ENCODE results near the gene CT45A9. TPM values are rescaled to one million over a fixed set of nuclear protein-coding genes. Genes with fewer than 3 reads are reported as not detected.
"Not testable (repeated sequence)": the region's sequence is repeated elsewhere in the genome, so short reads cannot be mapped to it uniquely, and the experiment has no call there.

CT45A9 gene
- total RNA-seq (not detected), polyA plus RNA-seq (not detected)

- H3K9me3 Mint-ChIP-seq; H3K4me1 Mint-ChIP-seq; H3K27me3 ChIP-seq (ENCODE audit: insufficient read depth, low read length, poor library complexity, severe bottlenecking); DNase-seq; H3K4me1 ChIP-seq (ENCODE audit: insufficient read depth, low read length); H3K27me3 Mint-ChIP-seq; POLR2A ChIA-PET; CTCF ChIA-PET; H3K27ac ChIP-seq (ENCODE audit: low read depth, low read length); H3K36me3 ChIP-seq (ENCODE audit: insufficient read depth, low read length); H3K27ac Mint-ChIP-seq; H3K9me3 ChIP-seq (ENCODE audit: low read length); H3K36me3 Mint-ChIP-seq; H3K4me3 ChIP-seq (ENCODE audit: low read length); H3K4me3 Mint-ChIP-seq: not testable (repeated sequence)
Measured at GRCh38 chrX:135871712-135872111, at the start of gene CT45A9. Gene CT45A9, minus strand, starts transcription at chrX:135871812. Its CDS starts 3,751 bp downstream, at chrX:135868061.

- H3K27ac Mint-ChIP-seq; H3K36me3 ChIP-seq (ENCODE audit: insufficient read depth, low read length); H3K36me3 Mint-ChIP-seq; H3K4me3 ChIP-seq (ENCODE audit: low read length); H3K9me3 Mint-ChIP-seq; H3K4me1 Mint-ChIP-seq; H3K27me3 ChIP-seq (ENCODE audit: insufficient read depth, low read length, poor library complexity, severe bottlenecking); H3K4me3 Mint-ChIP-seq; POLR2A ChIA-PET; H3K4me1 ChIP-seq (ENCODE audit: insufficient read depth, low read length); H3K9me3 ChIP-seq (ENCODE audit: low read length); H3K27ac ChIP-seq (ENCODE audit: low read depth, low read length); CTCF ChIA-PET; DNase-seq: not testable (repeated sequence)
- peaks cover 4 to 15% of the 10 kb centered on the region in 2 donors for H3K27me3 Mint-ChIP-seq
Measured at GRCh38 chrX:135920516-135920915, 48.9 kb upstream of the CT45A9 start.

GRCh38 chrX:135914404-135914803, 42.8 kb upstream of the CT45A9 start:
- Histone ChIP-seq H3K27ac (ENCODE audit: low read depth, low read length) (no peak overlapping the region), H3K9me3 (ENCODE audit: low read length) (no peaks in the 10 kb centered on the region), H3K4me3 (ENCODE audit: low read length) (no peak overlapping the region), H3K27me3 (ENCODE audit: insufficient read depth, low read length, poor library complexity, severe bottlenecking) (no peaks in the 10 kb centered on the region), H3K4me1 (ENCODE audit: insufficient read depth, low read length) (no peaks in the 10 kb centered on the region), H3K36me3 (ENCODE audit: insufficient read depth, low read length) (no peaks in the 10 kb centered on the region)
- H3K9me3 Mint-ChIP-seq, result peaks cover 0 to 2% (median 0%) of the 10 kb centered on the region in 5 donors
- ChIA-PET POLR2A (no interaction called here), CTCF (no interaction called here)
- H3K27ac Mint-ChIP-seq, result no peak overlapping the region
- no peak for DNase-seq
- no peaks in the 10 kb centered on the region for H3K36me3 Mint-ChIP-seq
- H3K27me3 Mint-ChIP-seq, result peaks cover 12 to 29% of the 10 kb centered on the region in 2 donors
- H3K4me1 Mint-ChIP-seq, result no peaks in the 10 kb centered on the region
- H3K4me3 Mint-ChIP-seq, result no peak overlapping the region

- Mint-ChIP-seq H3K4me3 (no peak overlapping the region), H3K36me3 (no peaks in the 10 kb centered on the region), H3K27me3 (peaks cover 18 to 23% of the 10 kb centered on the region in 2 donors), H3K9me3 (peaks cover 0 to 2% (median 0%) of the 10 kb centered on the region in 5 donors), H3K4me1 (no peaks in the 10 kb centered on the region), H3K27ac (no peak overlapping the region)
- ChIA-PET CTCF (no interaction called here), POLR2A (no interaction called here)
- Histone ChIP-seq H3K4me3 (ENCODE audit: low read length) (no peak overlapping the region), H3K9me3 (ENCODE audit: low read length) (no peaks in the 10 kb centered on the region), H3K4me1 (ENCODE audit: insufficient read depth, low read length) (no peaks in the 10 kb centered on the region), H3K27ac (ENCODE audit: low read depth, low read length) (no peak overlapping the region), H3K27me3 (ENCODE audit: insufficient read depth, low read length, poor library complexity, severe bottlenecking) (no peaks in the 10 kb centered on the region), H3K36me3 (ENCODE audit: insufficient read depth, low read length) (no peaks in the 10 kb centered on the region)
- DNase-seq, result no peak
Measured at GRCh38 chrX:135910251-135910650, 38.6 kb upstream of the CT45A9 start.

- peaks cover 0 to 3% of the 10 kb centered on the region in 2 donors for H3K27me3 Mint-ChIP-seq
- DNase-seq, result no peak
- no peaks in the 10 kb centered on the region for H3K4me1 Mint-ChIP-seq
- H3K4me3 ChIP-seq (ENCODE audit: low read length), result no peak within 1 kb of the TSS
- H3K27ac Mint-ChIP-seq, result no peak within 1 kb of the TSS
- no peaks in the 10 kb centered on the region for H3K27me3 ChIP-seq (ENCODE audit: insufficient read depth, low read length, poor library complexity, severe bottlenecking)
- CTCF ChIA-PET, result no interaction called here
- H3K9me3 ChIP-seq (ENCODE audit: low read length), result no peaks in the 10 kb centered on the region
- no peaks in the 10 kb centered on the region for H3K4me1 ChIP-seq (ENCODE audit: insufficient read depth, low read length)
- no peak within 1 kb of the TSS for H3K27ac ChIP-seq (ENCODE audit: low read depth, low read length)
- no peaks in the 10 kb centered on the region for H3K36me3 Mint-ChIP-seq
- POLR2A ChIA-PET, result no interaction called here
- no peaks in the 10 kb centered on the region for H3K36me3 ChIP-seq (ENCODE audit: insufficient read depth, low read length)
- no peaks in the 10 kb centered on the region for H3K9me3 Mint-ChIP-seq
- peak within 1 kb of the TSS in 1 of 7 donors; percentile 63 for H3K4me3 Mint-ChIP-seq
Measured at GRCh38 chrX:135893294-135893817, 21.7 kb upstream of the CT45A9 start, which contains the start of the genes CT45A10 and SAGE1. Gene CT45A10, minus strand, starts transcription at chrX:135893444. Its CDS starts 8,100 bp downstream, at chrX:135885344. Gene SAGE1, plus strand, starts transcription at chrX:135893716. Its CDS starts 2,527 bp downstream, at chrX:135896243.

GRCh38 chrX:135892781-135893180, 21.2 kb upstream of the CT45A9 start:
- no peaks in the 10 kb centered on the region for H3K36me3 Mint-ChIP-seq
- Histone ChIP-seq H3K4me3 (ENCODE audit: low read length) (no peak overlapping the region), H3K4me1 (ENCODE audit: insufficient read depth, low read length) (no peaks in the 10 kb centered on the region), H3K27me3 (ENCODE audit: insufficient read depth, low read length, poor library complexity, severe bottlenecking) (no peaks in the 10 kb centered on the region), H3K27ac (ENCODE audit: low read depth, low read length) (no peak overlapping the region), H3K9me3 (ENCODE audit: low read length) (no peaks in the 10 kb centered on the region), H3K36me3 (ENCODE audit: insufficient read depth, low read length) (no peaks in the 10 kb centered on the region)
- ChIA-PET CTCF (no interaction called here), POLR2A (no interaction called here)
- H3K27me3 Mint-ChIP-seq, result no peaks in the 10 kb centered on the region
- no peaks in the 10 kb centered on the region for H3K4me1 Mint-ChIP-seq
- DNase-seq, result no peak
- H3K27ac Mint-ChIP-seq, result no peak overlapping the region
- peak overlapping the region in 1 of 7 donors; percentile 63 for H3K4me3 Mint-ChIP-seq
- no peaks in the 10 kb centered on the region for H3K9me3 Mint-ChIP-seq

GRCh38 chrX:135890087-135890585, 18.5 kb upstream of the CT45A9 start:
- DNase-seq, result no peak
- no peaks in the 10 kb centered on the region for H3K27me3 ChIP-seq (ENCODE audit: insufficient read depth, low read length, poor library complexity, severe bottlenecking)
- Mint-ChIP-seq H3K4me3 (no peak overlapping the region), H3K9me3 (no peaks in the 10 kb centered on the region), H3K27me3 (no peaks in the 10 kb centered on the region), H3K36me3 (no peaks in the 10 kb centered on the region), H3K27ac (peak overlapping the region in 1 of 8 donors; percentile 11), H3K4me1 (no peaks in the 10 kb centered on the region)
- no peaks in the 10 kb centered on the region for H3K36me3 ChIP-seq (ENCODE audit: insufficient read depth, low read length)
- ChIA-PET POLR2A (no interaction called here), CTCF (no interaction called here)
- no peak overlapping the region for H3K4me3 ChIP-seq (ENCODE audit: low read length)
- no peak overlapping the region for H3K27ac ChIP-seq (ENCODE audit: low read depth, low read length)
- no peaks in the 10 kb centered on the region for H3K4me1 ChIP-seq (ENCODE audit: insufficient read depth, low read length)
- no peaks in the 10 kb centered on the region for H3K9me3 ChIP-seq (ENCODE audit: low read length)

GRCh38 chrX:135888976-135889375, 17.4 kb upstream of the CT45A9 start:
- H3K4me3 ChIP-seq (ENCODE audit: low read length); H3K36me3 ChIP-seq (ENCODE audit: insufficient read depth, low read length); H3K27ac Mint-ChIP-seq; H3K9me3 Mint-ChIP-seq; CTCF ChIA-PET; H3K4me1 ChIP-seq (ENCODE audit: insufficient read depth, low read length); H3K27me3 ChIP-seq (ENCODE audit: insufficient read depth, low read length, poor library complexity, severe bottlenecking); H3K4me1 Mint-ChIP-seq; H3K36me3 Mint-ChIP-seq; H3K27me3 Mint-ChIP-seq; DNase-seq; H3K9me3 ChIP-seq (ENCODE audit: low read length); H3K4me3 Mint-ChIP-seq; POLR2A ChIA-PET; H3K27ac ChIP-seq (ENCODE audit: low read depth, low read length): not testable (repeated sequence)

GRCh38 chrX:135888230-135888629, 16.6 kb upstream of the CT45A9 start:
- CTCF ChIA-PET; H3K4me1 Mint-ChIP-seq; POLR2A ChIA-PET; H3K27me3 Mint-ChIP-seq; H3K27ac Mint-ChIP-seq; H3K4me1 ChIP-seq (ENCODE audit: insufficient read depth, low read length); H3K4me3 Mint-ChIP-seq; H3K9me3 Mint-ChIP-seq; H3K36me3 Mint-ChIP-seq; H3K36me3 ChIP-seq (ENCODE audit: insufficient read depth, low read length); H3K4me3 ChIP-seq (ENCODE audit: low read length); DNase-seq; H3K27me3 ChIP-seq (ENCODE audit: insufficient read depth, low read length, poor library complexity, severe bottlenecking); H3K9me3 ChIP-seq (ENCODE audit: low read length); H3K27ac ChIP-seq (ENCODE audit: low read depth, low read length): not testable (repeated sequence)

Measured in CD8-positive, alpha-beta memory T cell (primary cell).